ENCODE measurements around the gene TRIO.

TRIO gene

DNA sequence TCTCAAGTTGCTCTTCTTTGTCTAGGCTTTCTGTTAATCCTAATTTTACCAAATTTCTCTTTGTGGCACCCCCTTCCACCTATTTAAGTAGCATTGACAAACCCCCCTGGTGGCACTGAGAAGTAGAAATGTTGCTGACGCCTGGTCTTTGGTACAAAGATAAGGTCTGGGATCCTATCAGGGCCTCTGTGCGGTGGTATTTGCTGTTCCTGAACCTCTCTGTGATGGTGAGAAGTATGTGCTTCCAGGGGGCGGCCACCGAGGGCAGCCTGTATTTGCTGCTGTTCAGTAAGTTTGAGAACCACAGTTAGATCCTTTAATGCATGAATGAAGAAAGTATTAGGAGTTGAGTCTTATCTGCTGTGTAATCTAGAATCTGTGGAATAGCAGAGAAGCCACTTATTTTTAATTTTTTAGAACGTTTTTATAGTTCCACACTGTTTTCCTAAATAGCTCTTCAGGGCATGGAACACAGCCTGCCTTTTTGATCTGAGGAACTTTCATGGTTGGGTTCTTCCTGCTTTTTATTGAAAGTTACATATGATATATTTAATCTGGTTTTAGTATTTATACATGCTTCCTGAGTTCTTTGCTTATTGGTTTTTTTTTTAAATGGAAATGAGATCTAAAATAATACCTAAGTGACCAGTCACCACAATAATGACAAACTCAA lies 124.2 kb downstream of the TRIO start:
- no peak for DNase-seq (ENCODE audit: low spot score)

DNA sequence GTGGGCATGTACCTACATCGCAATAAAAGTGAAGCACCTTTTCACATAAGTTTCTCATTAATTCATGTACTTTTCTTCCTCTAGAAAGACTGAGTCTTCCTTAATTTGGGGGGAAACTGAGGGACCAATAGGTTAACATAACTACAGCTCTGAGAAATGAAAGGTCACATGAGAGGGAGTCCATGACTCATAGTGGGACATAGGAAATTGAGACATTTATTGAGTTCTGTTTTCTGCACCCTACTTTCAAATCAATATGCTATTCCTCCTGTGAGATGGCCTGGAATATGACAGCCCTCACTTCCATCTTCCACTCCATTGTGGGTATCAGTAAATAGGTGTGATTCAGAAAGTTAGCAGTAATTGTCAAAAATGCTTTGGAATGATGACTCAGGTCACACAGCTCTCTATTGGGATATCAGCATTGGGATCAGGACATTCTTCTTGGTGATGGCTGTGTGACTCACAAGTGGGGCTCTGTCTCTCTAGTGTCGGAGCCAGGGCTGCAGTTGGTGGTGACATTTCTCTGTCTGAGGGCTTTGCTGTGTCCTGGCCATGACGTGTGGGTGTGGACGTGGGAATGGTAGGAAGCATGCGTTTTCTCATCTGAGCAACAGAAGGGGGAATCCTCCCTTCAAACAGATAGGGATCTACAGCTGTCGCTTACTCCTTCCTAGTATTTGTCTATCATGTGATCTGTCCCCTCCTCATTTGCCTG lies 125.0 kb downstream of the TRIO start:
- DNase-seq (ENCODE audit: low spot score): no peak

DNA sequence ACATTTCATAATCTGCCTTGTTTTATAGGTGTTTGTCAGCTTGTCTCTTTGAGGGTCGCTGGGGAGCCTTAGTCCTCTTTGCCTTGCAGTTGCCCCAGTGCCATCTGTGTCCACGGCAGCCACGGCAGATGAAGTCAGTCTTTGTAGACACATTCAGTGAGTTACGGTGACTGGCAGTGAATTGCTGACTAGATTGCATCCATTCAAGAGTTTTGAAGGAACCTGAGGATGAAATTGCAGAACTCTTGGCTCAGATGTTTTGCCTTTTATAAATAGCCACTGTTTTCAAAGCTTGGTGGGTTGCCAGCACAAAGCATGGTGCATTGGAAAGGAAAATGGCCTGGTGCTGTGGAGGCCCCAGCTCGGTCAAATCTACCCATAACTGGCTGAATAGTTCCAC lies 125.6 kb downstream of the TRIO start:
- DNase-seq (ENCODE audit: low spot score): no peak

DNA sequence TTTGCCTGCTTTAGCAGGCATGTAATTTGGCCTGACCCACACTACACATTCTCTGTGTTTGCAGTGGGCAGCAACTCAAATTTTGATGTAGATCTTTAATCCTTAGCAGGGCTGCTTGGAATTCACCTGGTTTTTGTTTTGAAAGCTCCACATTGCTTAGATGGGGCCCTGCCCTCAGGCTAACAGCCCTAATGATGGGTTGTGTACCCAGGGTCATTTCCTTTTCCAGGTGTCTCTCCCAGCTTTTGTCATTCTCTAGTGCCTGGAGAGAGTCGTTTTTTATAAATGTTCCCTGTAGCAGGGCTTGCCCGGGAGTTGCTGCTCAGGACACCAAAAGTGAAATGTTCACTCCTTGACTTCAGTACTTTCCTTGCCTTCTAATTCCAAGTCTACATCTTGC lies 126.3 kb downstream of the TRIO start:
- DNase-seq (ENCODE audit: low spot score): no peak

DNA sequence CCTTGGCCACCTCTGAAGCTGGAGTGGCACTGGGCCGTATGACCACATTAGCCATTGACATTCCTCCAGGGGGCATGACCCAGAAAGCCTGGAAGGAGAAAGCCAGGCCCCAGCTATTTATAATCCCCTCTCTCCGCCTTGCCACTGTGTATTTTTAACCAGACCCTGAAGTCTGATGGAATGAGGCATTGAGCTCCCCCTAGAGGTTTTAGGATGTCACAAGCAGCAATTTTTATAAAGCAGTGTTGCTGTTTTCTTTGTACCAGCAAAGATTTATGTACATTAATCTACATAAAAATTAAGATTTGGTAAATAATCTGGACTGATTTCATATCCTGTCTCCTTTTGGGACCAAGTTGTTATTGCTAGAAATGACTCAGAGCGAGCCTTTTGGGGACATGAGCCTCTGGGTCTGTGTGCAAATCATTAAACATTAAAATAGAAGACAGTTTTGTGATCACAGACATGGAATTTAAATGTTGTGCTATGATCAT lies 127.1 kb downstream of the TRIO start:
- DNase-seq (ENCODE audit: low spot score): peak; percentile 69

DNA sequence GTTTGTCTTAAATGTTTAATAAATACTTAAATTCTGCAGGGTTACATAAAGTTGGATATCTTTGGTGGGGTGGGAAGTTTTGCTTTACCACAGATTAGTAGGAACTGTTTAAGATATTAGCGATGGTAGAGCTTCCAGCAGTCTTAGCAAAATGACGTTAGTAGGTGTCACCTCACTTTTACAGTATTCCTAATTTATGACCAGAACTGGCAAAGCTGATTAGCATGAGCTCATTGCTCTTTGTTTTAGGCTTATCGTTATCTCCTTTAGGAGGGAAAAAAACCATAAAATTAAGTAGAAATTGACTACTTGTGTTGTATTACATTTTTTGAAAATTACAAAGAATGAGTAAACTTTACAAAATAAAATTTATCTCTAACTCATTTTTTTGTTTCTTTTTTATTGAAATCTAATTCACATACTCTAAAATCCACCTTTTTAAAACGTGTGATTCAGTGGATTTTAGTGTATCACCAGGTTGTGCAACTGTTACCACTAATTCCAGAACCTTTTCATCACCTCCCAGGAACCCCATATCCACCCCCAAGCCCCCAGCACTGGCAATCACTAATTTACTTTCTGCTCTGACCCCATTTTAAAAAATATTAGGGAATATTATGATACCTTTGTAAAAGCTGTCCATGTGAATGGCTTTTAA lies 129.5 kb downstream of the TRIO start:
- no peak for DNase-seq (ENCODE audit: low spot score)

DNA sequence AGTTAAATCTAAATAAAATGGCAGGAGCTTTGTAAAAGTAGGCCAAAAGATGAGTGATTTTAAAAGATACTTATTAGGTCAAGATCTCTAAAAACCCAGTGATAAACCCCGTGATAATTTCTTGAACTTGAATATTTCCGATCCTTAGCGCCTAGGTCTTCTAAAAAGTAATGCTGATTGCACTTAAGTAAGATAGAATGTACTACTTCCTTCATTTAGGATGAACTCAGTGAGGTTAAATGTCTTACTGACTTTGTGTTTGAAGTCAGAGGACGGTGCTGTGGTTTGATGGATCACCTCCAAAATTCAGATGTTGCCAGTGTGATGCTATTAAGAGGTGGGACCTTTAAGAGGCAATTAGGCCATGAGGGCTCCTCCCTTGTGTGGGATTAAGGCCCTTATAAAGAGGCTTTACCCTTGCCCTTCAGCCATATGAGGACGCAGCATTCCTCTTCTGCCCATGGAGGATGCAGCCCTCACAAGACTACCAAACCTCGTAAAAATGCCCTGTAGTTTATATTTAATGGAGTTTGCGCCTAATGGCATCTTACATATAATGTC lies 130.1 kb downstream of the TRIO start:
- DNase-seq (ENCODE audit: low spot score): no peak

DNA sequence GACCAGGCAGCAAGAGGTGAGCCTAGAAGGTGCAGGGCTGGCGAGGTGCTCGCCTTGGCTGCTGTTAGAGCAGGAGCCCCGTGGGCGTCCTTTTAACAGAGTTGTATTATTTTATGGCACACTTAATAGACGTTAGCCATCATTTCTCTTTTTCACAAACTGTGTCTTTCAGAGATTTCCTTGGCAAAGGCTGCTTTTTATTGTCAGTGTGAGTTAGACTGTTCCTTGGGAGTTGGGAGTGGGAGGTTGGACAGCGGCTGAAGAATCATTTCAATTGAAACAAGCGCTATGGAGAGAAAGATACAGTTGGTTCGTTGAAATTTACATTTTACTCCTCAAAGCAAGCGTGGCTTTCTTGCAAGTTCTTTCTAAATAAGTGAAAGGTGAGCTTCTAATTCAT lies 133.2 kb downstream of the TRIO start:
- DNase-seq (ENCODE audit: low spot score): no peak

DNA sequence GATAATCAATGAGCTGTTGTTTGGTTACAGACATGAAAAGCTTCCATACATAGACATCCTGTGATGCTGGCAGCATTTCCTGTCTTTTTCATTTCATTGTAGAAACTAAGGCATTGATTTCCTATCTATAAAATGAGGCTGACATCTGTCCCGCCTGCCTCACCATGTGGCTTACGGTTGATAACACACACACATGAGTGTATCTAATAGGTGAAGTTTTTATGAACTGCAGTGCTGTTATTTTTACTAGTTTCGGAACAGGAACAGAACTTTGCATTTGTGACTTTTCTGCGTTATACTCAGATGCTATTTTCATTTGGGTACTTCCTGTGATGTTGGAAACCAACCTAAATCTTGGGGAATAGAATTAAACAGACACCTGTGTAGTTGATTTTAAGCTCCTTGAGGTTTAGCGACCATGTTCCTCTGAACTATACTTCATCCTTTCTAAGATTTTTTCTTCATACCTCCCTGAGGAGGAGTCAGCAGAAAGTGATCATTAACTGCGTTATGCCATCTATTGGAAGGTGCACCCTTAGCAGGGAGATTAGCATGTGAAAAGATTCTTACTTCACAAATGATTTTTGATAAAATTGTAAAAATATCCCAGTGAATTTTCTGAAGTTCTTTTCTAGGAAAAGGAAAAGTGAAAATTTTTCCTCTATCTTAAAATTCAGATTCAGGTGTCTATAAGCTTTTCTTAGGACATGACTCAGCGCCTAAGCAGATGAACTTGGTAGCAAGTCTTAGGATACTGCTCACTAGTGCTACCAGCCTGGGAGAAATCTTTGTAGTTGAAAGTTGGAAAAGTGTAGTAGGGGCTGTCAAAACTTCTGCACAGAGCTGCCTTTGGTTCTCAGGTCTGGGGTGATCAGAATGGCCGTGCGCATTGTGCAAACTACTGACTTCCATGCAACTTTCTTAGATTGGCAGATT lies 134.5 kb downstream of the TRIO start:
- no peak for DNase-seq (ENCODE audit: low spot score)

DNA sequence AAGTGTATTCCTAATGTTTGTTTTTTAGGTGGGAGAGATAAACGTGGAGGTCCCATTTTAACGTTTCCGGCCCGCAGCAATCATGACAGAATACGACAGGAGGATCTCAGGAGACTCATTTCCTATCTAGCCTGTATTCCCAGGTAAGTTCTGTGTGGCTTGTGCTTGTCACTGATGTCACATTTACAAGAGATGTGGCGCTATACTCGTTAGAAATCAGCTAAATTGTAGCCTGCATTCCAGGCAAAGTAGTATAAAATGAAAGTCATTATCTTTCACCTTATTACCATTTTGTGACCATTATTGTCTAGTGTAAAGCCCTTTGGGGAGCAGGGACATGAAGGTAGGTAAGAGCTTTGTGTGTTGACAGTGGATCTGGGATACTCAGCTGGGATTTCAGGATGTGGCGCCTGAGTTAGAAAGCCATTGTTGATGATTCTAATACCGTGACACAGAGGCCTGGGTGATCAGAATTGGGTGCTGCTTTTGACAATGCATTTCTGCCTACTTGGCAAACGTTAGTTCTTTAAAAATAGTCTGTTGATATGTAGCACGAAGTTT lies 137.2 kb downstream of the TRIO start:
- DNase-seq (ENCODE audit: low spot score): no peak

DNA sequence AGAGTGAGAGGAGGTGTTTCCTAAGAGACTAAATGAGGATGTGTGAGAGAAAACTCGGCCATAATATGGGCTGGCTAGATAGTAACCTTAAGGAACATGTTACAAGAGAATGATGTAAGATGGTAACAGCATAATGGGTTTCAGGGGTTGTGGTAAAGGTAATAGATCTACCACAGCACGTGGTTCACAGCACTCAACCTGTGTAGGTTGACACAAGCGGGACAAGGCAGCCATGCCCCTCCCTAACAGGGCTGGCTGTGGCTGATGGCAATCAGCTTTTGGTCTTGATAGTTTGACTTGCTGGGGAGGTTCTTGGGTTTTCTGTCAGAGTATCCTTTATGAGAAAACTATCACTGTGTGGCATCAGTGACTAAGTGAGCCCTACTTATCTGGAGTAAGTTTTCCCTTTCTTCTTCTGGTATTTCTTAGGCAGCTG lies 138.6 kb downstream of the TRIO start:
- DNase-seq (ENCODE audit: low spot score): no peak

DNA sequence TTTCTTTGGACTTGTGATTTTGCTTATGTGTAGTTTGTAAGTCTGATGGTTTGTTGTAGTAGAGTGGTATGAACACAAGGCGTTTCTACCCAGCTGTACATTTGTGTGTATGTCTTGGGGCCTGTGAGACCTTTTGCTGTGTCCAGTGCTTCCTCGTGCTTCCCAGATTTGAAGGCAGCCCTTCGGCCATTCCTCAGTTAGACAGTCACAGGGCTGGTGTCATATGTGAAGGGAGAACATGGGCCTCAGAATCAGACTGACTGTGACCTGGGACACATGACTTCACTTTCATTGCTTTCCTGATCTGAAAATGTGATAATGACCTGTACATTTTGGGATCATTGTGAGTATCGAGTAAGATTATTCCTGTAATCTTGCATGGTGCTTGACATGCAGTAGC lies 140.0 kb downstream of the TRIO start:
- no peak for DNase-seq (ENCODE audit: low spot score)

DNA sequence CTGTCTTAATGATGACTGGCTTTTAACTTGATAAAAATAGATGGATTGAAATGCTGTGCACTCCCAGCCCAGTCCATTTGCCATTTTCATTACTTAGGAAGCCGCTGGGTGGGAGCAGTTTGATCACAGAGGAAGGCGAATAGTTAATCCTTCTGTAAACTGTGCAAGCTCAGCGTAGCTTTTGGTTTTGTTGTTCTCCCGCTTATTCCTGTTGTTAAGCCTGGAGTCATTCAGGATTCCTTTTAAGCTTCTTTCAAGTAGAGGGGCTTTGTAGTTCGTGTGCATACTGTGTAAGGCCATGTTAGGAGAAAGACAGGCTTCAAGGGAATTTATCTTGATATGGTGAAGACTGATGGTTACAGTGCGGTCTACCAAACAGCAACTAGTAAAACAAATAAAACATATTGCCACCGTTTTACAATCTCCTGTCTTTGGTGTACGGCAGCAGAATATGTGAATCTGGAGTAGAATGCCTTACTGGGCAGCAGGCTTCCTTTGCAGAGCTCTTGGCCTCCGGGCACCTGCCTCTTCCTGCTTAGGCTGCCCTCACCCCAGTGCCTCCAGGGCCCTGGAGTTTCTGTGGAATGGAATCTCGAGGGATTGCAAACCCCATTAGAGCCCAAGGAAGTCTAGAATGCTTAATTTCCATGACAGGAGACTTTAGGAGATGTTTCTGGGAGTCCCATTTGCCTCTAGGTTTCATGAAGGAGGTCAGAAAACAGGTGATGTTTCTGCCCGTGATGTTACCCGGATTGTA lies 141.4 kb downstream of the TRIO start:
- no peak for DNase-seq (ENCODE audit: low spot score)

DNA sequence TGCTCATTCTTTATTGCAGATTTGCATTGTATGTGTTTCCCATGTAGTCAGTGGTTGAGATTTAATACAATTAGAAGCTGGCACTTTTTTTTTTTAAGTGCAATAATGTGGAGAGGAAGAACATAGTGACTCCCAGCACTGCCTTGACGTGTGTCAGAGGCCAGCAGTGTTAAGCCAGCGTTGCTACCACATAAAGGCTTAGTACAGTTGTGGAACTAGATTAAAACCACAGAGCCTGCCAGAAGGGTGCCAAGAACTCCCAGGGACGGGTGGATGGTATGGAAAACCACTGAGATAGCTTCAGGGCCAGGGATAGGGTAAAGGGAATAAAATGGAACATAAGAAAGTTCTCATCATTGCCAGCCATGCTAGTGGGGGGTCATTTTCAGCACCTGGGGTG lies 142.9 kb downstream of the TRIO start:
- DNase-seq (ENCODE audit: low spot score): no peak

DNA sequence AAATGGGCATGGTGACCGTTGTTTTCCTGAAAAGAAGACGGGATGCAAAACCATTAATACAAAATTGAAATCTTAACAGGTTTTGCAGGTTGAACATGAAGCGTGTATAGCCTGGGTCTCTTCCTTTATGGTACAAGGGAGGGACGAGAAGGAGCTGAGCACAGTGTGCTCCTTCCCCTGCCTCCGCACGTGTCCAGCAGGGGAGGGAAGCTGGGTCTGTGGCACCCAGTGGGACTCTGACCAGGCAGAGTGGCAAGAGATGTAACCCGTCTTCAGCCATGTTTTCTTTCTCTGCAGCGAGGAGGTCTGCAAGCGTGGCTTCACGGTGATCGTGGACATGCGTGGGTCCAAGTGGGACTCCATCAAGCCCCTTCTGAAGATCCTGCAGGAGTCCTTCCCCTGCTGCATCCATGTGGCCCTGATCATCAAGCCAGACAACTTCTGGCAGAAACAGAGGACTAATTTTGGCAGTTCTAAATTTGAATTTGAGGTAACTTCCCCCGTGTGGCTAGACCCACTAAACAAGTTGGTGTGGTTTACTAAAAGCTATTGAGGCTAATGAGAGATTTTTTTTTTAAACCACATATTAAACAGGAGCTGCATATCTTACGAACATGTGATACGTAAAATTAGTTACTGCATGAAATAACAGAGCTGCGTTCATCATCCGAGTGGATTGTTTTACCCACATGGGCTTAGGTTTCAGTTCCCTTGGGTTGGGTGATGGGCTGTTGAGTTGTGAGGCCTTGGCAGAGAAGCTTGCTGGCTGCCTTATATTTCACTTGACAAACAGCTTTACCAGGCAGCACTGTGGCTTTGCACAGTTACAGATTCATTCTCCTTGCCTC lies 143.7 kb downstream of the TRIO start:
- no peak for DNase-seq (ENCODE audit: low spot score)

DNA sequence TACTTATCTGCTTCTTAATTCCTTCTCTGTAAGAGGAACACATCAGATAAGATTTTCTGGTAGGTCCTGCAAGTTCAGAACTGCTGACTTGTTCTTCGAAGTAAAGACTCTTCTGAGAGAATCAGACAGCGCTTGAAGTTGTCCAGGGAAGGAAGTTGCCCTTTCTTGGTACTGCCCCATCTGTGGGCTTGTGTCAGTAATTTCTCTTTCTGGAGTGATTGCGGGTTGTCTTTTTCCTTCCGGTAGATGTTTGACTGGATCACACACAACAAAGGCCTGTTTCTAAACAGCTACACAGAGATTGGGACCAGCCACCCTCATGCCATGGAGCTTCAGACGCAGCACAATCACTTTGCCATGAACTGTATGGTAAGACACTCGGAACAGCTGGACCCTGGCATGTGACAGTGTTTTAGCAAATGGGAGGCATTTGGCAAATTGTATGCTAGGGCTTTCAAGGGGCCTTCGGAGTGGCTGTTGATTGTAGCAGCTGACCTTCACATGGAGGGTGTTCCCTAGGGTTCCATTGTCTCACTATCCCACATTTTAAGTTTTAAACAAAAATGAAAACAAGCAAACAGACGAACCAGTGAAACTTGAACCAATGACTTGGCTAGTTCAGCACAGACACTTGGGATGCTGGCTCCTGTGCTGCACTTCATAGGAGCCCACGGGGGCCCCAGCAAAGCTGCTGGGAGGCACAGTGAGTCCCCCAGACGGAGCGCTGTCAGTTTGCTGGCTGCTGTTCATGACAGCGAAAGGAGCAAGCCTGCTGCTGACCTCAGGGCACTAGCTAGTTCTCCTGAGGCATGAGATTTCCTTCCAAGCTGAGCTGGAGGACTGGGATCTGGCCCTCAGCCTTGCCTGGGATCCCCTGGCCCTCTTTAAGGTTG lies 149.9 kb downstream of the TRIO start:
- no peak for DNase-seq (ENCODE audit: low spot score)

DNA sequence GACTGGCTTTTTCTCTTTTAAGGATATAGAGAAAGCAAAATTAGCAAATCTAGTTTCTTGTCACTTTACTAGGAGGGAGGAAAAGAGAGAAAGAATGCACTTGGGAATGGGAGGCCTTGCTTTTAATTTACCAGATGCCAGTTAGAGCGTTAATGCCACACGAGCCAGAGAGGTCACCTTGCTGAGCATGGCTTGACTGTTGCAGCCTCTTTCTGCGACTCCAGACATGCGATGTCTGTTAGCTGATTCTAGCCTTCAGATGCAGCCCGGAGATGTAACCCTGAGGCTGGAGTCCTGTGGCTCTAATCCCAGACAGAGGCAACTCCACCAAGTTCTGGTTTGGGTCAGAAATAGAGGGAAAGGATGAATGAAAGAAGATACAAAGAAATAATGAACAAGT lies 152.5 kb downstream of the TRIO start:
- DNase-seq (ENCODE audit: low spot score): no peak

DNA sequence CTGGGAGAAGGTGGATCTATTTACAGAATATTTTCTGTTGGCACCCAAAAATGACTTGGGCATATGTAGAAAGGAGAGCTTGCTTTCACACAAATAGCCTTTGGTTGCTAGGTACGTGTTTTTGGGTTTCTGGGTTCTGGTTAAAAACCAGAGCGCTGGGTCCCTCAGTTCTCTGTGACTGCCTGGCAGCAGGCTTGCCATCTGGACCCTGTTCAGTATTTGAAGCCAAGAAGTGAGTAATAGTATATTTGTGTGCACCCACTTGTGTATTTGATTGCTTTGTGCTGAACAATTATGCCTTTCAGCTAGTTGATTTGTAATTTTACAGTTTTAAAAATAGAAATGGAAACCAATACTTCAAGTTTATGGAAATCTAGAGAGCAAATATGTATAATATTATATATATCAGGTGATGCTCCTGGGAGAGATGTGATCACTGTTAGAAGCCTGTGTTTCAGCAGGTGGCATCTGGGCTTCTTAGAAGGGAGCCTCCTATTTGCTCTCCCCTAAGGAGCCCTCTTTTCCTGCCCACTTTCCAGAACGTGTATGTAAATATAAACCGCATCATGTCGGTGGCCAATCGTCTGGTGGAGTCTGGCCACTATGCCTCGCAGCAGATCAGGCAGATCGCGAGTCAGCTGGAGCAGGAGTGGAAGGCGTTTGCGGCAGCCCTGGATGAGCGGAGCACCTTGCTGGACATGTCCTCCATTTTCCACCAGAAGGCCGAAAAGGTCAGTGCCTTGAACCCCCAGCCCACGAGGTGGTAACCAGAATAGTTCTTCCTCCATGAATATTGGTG lies 153.6 kb downstream of the TRIO start:
- DNase-seq (ENCODE audit: low spot score): no peak

All from iPS-NIHi11 (cell line).